Body of pancreas (tissue), 4 donors: Measurements from ENCODE around the gene FHOD3.
A peak's percentile ranks its signal among the peaks of the same experiment; 100 is the strongest.

Experiments
- CTCF ChIP-seq, 7 experiments: fragments of 450-650 bp in 4 of 7; fragments of 200-600 bp in 3 of 7; sonication (generic) in 3 of 7; IDR thresholded peaks; one replicate each; pipeline ENCODE4 v1.5.1; 2016 to 2019; ENCODE audit warnings: antibody characterized with exemption in 7 of 7
- POLR2A ChIP-seq, 3 donors: fragments of 450-650 bp; IDR thresholded peaks; one replicate each; pipeline ENCODE4 v1.6.1; 2016; ENCODE audit warnings: antibody characterized with exemption in 3 of 3, mild to moderate bottlenecking in 2 of 3

- peak in 4 of 7 experiments; percentile 16 to 41 (median 33) for TF ChIP-seq CTCF (IDR thresholded peaks at IDR 0.05)
- TF ChIP-seq POLR2A (IDR thresholded peaks at IDR 0.05) = no peak
Observed at GRCh38 chr18:36296650-36297416, 680 bp upstream of the FHOD3 start.
